ENCODE results near the gene IL20RA. TPM values are rescaled to one million over a fixed set of nuclear protein-coding genes. Genes with fewer than 3 reads are reported as not detected.

Gene IL20RA
- total RNA-seq, 1 experiment from 2014 or later: 0.11 TPM

- DNase-seq (ENCODE audit: low read depth): no peak
These were observed 36.6 kb downstream of the IL20RA start for GRCh38 chr6:137008204-137008603.

- no peak for DNase-seq (ENCODE audit: low read depth)
These were observed 38.7 kb downstream of the IL20RA start for GRCh38 chr6:137006056-137006455.

GRCh38 chr6:137005073-137005472, 39.7 kb downstream of the IL20RA start:
- peak; percentile 72 for DNase-seq (ENCODE audit: low read depth)

GRCh38 chr6:137002505-137002904, 42.3 kb downstream of the IL20RA start:
- DNase-seq (ENCODE audit: low read depth): no peak

- DNase-seq (ENCODE audit: low read depth): no peak
These were observed 42.8 kb downstream of the IL20RA start for GRCh38 chr6:137001977-137002302.

- DNase-seq (ENCODE audit: low read depth): peak; percentile 58
These were observed 43.3 kb downstream of the IL20RA start for GRCh38 chr6:137001299-137001976.

GRCh38 chr6:137000825-137001224, 43.9 kb downstream of the IL20RA start:
- peak; percentile 74 for DNase-seq (ENCODE audit: low read depth)

- no peak for DNase-seq (ENCODE audit: low read depth)
These were observed 49.2 kb downstream of the IL20RA start for GRCh38 chr6:136995521-136995920.

GRCh38 chr6:136994782-136995181, 50.0 kb downstream of the IL20RA start:
- no peak for DNase-seq (ENCODE audit: low read depth)

GRCh38 chr6:136992113-136992512, 52.7 kb downstream of the IL20RA start:
- DNase-seq (ENCODE audit: low read depth): no peak

- no peak for DNase-seq (ENCODE audit: low read depth)
These were observed 53.1 kb downstream of the IL20RA start for GRCh38 chr6:136991646-136992045.

- no peak for DNase-seq (ENCODE audit: low read depth)
These were observed 54.0 kb downstream of the IL20RA start for GRCh38 chr6:136990754-136991153.

GRCh38 chr6:136990242-136990578, 54.6 kb downstream of the IL20RA start:
- DNase-seq (ENCODE audit: low read depth): no peak

GRCh38 chr6:136989571-136990241, 55.1 kb downstream of the IL20RA start:
- DNase-seq (ENCODE audit: low read depth): no peak

GRCh38 chr6:136987526-136987925, 57.2 kb downstream of the IL20RA start:
- no peak for DNase-seq (ENCODE audit: low read depth)

GRCh38 chr6:136985502-136985901, 59.3 kb downstream of the IL20RA start:
- no peak for DNase-seq (ENCODE audit: low read depth)

- DNase-seq (ENCODE audit: low read depth): no peak
These were observed 60.2 kb downstream of the IL20RA start for GRCh38 chr6:136984578-136984977.

- DNase-seq (ENCODE audit: low read depth): no peak
These were observed 61.1 kb downstream of the IL20RA start for GRCh38 chr6:136983687-136984086.

GRCh38 chr6:136982928-136983327, 61.8 kb downstream of the IL20RA start:
- no peak for DNase-seq (ENCODE audit: low read depth)

GRCh38 chr6:136980070-136980469, 64.7 kb downstream of the IL20RA start:
- DNase-seq (ENCODE audit: low read depth): no peak

GRCh38 chr6:136979206-136979605, 65.6 kb downstream of the IL20RA start:
- no peak for DNase-seq (ENCODE audit: low read depth)

GRCh38 chr6:136977075-136977474, 67.7 kb downstream of the IL20RA start:
- no peak for DNase-seq (ENCODE audit: low read depth)

- DNase-seq (ENCODE audit: low read depth): no peak
These were observed 69.6 kb downstream of the IL20RA start for GRCh38 chr6:136975089-136975715.
